Keratinocyte (primary cell): Measurements from ENCODE around the gene ANKRD16. TPM values are rescaled to one million over a fixed set of nuclear protein-coding genes. Genes with fewer than 3 reads are reported as not detected.

ENCODE experiments used
- DNase-seq: peaks from one replicate; pipeline ENCODE4 v3.0.0-alpha.2; 2011; ENCODE audit warnings: low read depth, missing footprints, low spot score
- FAIRE-seq: peaks from 2 replicates; lab custom pipeline; 2011; peaks lifted over from hg19 to GRCh38; lab: Jason Lieb, UNC
- H2AFZ ChIP-seq: 2 replicates; pipeline ENCODE4 v1.6.0; 2012; ENCODE audit warnings: low read length, control low read depth, inconsistent platforms; ENCODE audit not compliant: control insufficient read depth
- H3K27ac ChIP-seq: 2 replicates; pipeline ENCODE4 v1.5.1; 2011; ENCODE audit warnings: low read length; ENCODE audit not compliant: control insufficient read depth, insufficient read depth
- H3K27me3 ChIP-seq: 3 replicates; pipeline ENCODE4 v1.6.0; 2011; ENCODE audit warnings: low read length; ENCODE audit not compliant: control insufficient read depth, insufficient read depth; ENCODE audit errors: extremely low read depth
- H3K36me3 ChIP-seq, 2 experiments: 2 replicates in 1 of 2; 3 replicates in 1 of 2; pipeline ENCODE4 v1.5.1; 2011; ENCODE audit warnings: low read length in 2 of 2, mild to moderate bottlenecking in 1 of 2; ENCODE audit not compliant: control insufficient read depth in 2 of 2, insufficient read depth in 2 of 2; ENCODE audit errors: extremely low read depth in 1 of 2
- H3K4me1 ChIP-seq: 3 replicates; pipeline ENCODE4 v1.5.1; 2011; ENCODE audit warnings: low read length; ENCODE audit not compliant: control insufficient read depth, insufficient read depth; ENCODE audit errors: extremely low read depth
- H3K4me2 ChIP-seq: 3 replicates; pipeline ENCODE4 v1.6.0; 2011; ENCODE audit warnings: low read depth, low read length; ENCODE audit not compliant: control insufficient read depth, insufficient read depth; ENCODE audit errors: extremely low read depth
- H3K4me3 ChIP-seq, 3 experiments: fragments of 200-600 bp in 1 of 3; sonication (generic) in 1 of 3; 2 replicates in 2 of 3; 3 replicates in 1 of 3; pipeline ENCODE4 v1.5.1; 2011 to 2016; ENCODE audit warnings: low read length in 3 of 3, mild to moderate bottlenecking in 3 of 3, control low read depth in 2 of 3, inconsistent platforms in 1 of 3, low read depth in 1 of 3, mixed read lengths in 1 of 3, mixed run types in 1 of 3, moderate library complexity in 1 of 3; ENCODE audit not compliant: control insufficient read depth in 2 of 3, insufficient read depth in 2 of 3; ENCODE audit errors: extremely low read depth in 1 of 3
- H3K79me2 ChIP-seq: 2 replicates; pipeline ENCODE4 v1.6.0; 2012; ENCODE audit warnings: low read length; ENCODE audit not compliant: control insufficient read depth, insufficient read depth
- H3K9ac ChIP-seq: 3 replicates; pipeline ENCODE4 v1.6.0; 2011; ENCODE audit warnings: low read length; ENCODE audit not compliant: control insufficient read depth, insufficient read depth; ENCODE audit errors: extremely low read depth
- H3K9me1 ChIP-seq: 3 replicates; pipeline ENCODE4 v1.6.0; 2011; ENCODE audit warnings: low read length; ENCODE audit not compliant: control insufficient read depth, insufficient read depth; ENCODE audit errors: extremely low read depth
- H3K9me3 ChIP-seq: 2 replicates; pipeline ENCODE4 v1.5.1; 2012; ENCODE audit warnings: low read depth, low read length; ENCODE audit not compliant: control insufficient read depth
- H4K20me1 ChIP-seq: 3 replicates; pipeline ENCODE4 v1.6.0; 2011; ENCODE audit warnings: low read length; ENCODE audit not compliant: control insufficient read depth, insufficient read depth; ENCODE audit errors: extremely low read depth
- CTCF ChIP-seq, 3 experiments: IDR thresholded peaks in 1 of 3; conservative IDR thresholded peaks in 1 of 3; optimal IDR thresholded peaks in 1 of 3; 2 replicates in 2 of 3; 3 replicates in 1 of 3; pipeline versions ENCODE3 to v1.5.1; 2011; ENCODE audit warnings: low read length in 3 of 3, mild to moderate bottlenecking in 3 of 3, moderate library complexity in 2 of 3, control low read depth in 1 of 3, inconsistent platforms in 1 of 3; ENCODE audit not compliant: insufficient read depth in 2 of 3; ENCODE audit errors: extremely low read depth in 1 of 3
- EZH2 ChIP-seq: IDR thresholded peaks from one replicate; pipeline ENCODE4 v1.6.1; 2012; ENCODE audit warnings: inconsistent platforms, mild to moderate bottlenecking, low read length, moderate library complexity
- dilution Hi-C: fragments of 300-500 bp; cut with MboI; formaldehyde crosslinking; loops from one replicate; pipeline ENCODE4 v1.7.0; 2020; ENCODE audit warnings: low sequenced_read_pairs; ENCODE audit not compliant: extremely low pct_ligation_motif_present
- polyA plus RNA-seq, 5 experiments: library from polyadenylated mRNA; depleted of rRNA in 3 of 5; stranded (reverse) in 3 of 5; stranded (forward) in 1 of 5; unstranded in 1 of 5; fragments of >200 nt; gene quantifications; 1 replicate in 1 of 5; 2 replicates in 3 of 5; 3 replicates in 1 of 5; pipeline versions ENCODE4 v1.2.1 to v1.2.3, GENCODE V29; 2011 to 2012; ENCODE audit warnings: missing spikeins in 2 of 5, low read depth in 1 of 5, low replicate concordance in 1 of 5

The ANKRD16 gene
- polyA plus RNA-seq, 1 donor (not counting 4 experiments of a cell fraction or from before 2014, with no cell fraction given) = 6.2 TPM

DNA sequence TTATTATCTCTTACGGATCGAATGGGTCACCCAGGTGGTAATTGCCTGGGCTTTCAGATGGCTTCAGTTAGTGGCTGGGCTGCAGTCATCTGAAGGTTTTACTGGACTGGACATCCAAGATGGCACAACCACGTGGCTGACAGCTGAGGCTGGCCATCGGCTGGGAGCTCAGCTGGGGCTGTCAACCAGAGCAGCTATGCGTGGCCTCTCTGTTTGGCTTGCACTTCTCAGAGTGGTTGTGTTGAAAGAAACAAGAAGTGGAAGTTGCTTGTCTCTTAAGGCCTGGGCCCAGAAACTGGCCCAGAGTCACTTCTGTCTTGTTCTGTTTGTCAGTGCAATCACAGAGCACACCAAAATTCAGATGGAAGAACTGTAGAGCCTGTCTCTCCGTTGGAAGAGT is 70.8 kb downstream of the ANKRD16 start:
- Histone ChIP-seq H3K4me3 (no peak overlapping the region), H3K36me3 (no peaks in the 10 kb centered on the region), H3K9me1 (no peaks in the 10 kb centered on the region), H2AFZ (no peak overlapping the region), H4K20me1 (no peaks in the 10 kb centered on the region), H3K9me3 (no peaks in the 10 kb centered on the region), H3K4me2 (no peak overlapping the region), H3K4me1 (peaks cover 8% of the 10 kb centered on the region), H3K79me2 (peaks cover 4% of the 10 kb centered on the region), H3K27me3 (no peaks in the 10 kb centered on the region), H3K27ac (no peak overlapping the region), H3K9ac (no peak overlapping the region)
- dilution Hi-C loops = no loop called here
- TF ChIP-seq EZH2 = no peak
- no peak for TF ChIP-seq CTCF (optimal IDR thresholded peaks at IDR 0.05 in 1 of 3, IDR thresholded peaks at IDR 0.05 in 1 of 3, conservative IDR thresholded peaks at IDR 0.05 in 1 of 3; ENCODE audit: extremely low read depth in 1 of 3, insufficient read depth in 2 of 3, low read length in 3 of 3)
- no peak for FAIRE-seq
- DNase-seq = no peak

DNA sequence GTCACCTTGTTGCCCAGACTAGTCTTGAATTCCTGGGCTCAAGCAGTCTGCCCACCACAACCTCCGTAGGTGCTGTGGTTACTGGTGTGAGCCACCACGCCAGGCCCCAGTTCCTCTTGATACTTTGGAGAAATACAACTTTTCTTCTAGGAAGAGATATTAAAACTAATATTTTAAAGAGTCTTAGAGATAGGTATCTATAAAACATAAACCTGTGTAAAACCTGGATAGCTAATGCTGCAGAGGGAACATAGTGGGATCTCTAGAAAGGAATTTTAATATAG is 71.7 kb downstream of the ANKRD16 start:
- no peak for FAIRE-seq

More for the DNA sequence above, 71.7 kb downstream of the ANKRD16 start:
- Histone ChIP-seq H3K9me3 (no peaks in the 10 kb centered on the region), H2AFZ (no peak overlapping the region), H3K27ac (no peak overlapping the region), H3K4me3 (no peak overlapping the region), H3K4me1 (peaks cover 9% of the 10 kb centered on the region), H3K27me3 (no peaks in the 10 kb centered on the region), H3K36me3 (no peaks in the 10 kb centered on the region), H3K4me2 (no peak overlapping the region), H3K9me1 (no peaks in the 10 kb centered on the region), H3K9ac (no peak overlapping the region), H4K20me1 (no peaks in the 10 kb centered on the region), H3K79me2 (peaks cover 6% of the 10 kb centered on the region)
- DNase-seq = no peak
- dilution Hi-C loops = no loop called here
- TF ChIP-seq EZH2 (no peak), CTCF (optimal IDR thresholded peaks at IDR 0.05 in 1 of 3, IDR thresholded peaks at IDR 0.05 in 1 of 3, conservative IDR thresholded peaks at IDR 0.05 in 1 of 3; ENCODE audit: extremely low read depth in 1 of 3, insufficient read depth in 2 of 3, low read length in 3 of 3) (no peak)
